ENCODE measurements around the gene QRICH2.
"Not testable (repeated sequence)": the region's sequence is repeated elsewhere in the genome, so short reads cannot be mapped to it uniquely, and the experiment has no call there.

The QRICH2 gene

GRCh38 chr17:76329664-76330063, 21.6 kb upstream of the QRICH2 start:
- DNase-seq, result no peak

- DNase-seq, result no peak
These were observed 19.6 kb upstream of the QRICH2 start for GRCh38 chr17:76327696-76328095.

GRCh38 chr17:76326306-76326705, 18.2 kb upstream of the QRICH2 start:
- no peak for DNase-seq

- no peak for DNase-seq
These were observed 10.5 kb upstream of the QRICH2 start for GRCh38 chr17:76318586-76318985.

- no peak for DNase-seq
These were observed 9.5 kb upstream of the QRICH2 start for GRCh38 chr17:76317535-76317934.

GRCh38 chr17:76314392-76315227, 6.5 kb upstream of the QRICH2 start:
- no peak for DNase-seq

GRCh38 chr17:76312735-76313134, 4.7 kb upstream of the QRICH2 start:
- DNase-seq, result no peak

GRCh38 chr17:76309461-76309860, 1.4 kb upstream of the QRICH2 start:
- no peak for DNase-seq

GRCh38 chr17:76307299-76307965, 644 bp downstream of the QRICH2 start:
- DNase-seq, result no peak

GRCh38 chr17:76305135-76305454, 3.0 kb downstream of the QRICH2 start:
- not testable (repeated sequence) for DNase-seq

GRCh38 chr17:76304226-76305134, 3.6 kb downstream of the QRICH2 start:
- DNase-seq, result no peak

- DNase-seq, result no peak
These were observed 10.6 kb downstream of the QRICH2 start for GRCh38 chr17:76297436-76297835.

- no peak for DNase-seq
These were observed 11.2 kb downstream of the QRICH2 start for GRCh38 chr17:76296889-76297288.

- DNase-seq, result no peak
These were observed 11.9 kb downstream of the QRICH2 start for GRCh38 chr17:76296186-76296585.

GRCh38 chr17:76293106-76293505, 15.0 kb downstream of the QRICH2 start:
- no peak for DNase-seq

- no peak for DNase-seq
These were observed 15.5 kb downstream of the QRICH2 start for GRCh38 chr17:76292567-76292966.

GRCh38 chr17:76281573-76282371, 26.3 kb downstream of the QRICH2 start:
- peak; percentile 30 for DNase-seq

- DNase-seq, result no peak
These were observed 27.4 kb downstream of the QRICH2 start for GRCh38 chr17:76280650-76281049.

- no peak for DNase-seq
These were observed 28.3 kb downstream of the QRICH2 start for GRCh38 chr17:76279742-76280287.

GRCh38 chr17:76278952-76279741, 28.9 kb downstream of the QRICH2 start:
- DNase-seq, result peak; percentile 32

GRCh38 chr17:76278268-76278908, 29.7 kb downstream of the QRICH2 start:
- DNase-seq, result no peak

Data from NCI-H1092 (cell line).